Heart right ventricle (tissue), 16 donors: ENCODE results near the gene CD5L. TPM values are rescaled to one million over a fixed set of nuclear protein-coding genes. Genes with fewer than 3 reads are reported as not detected.

Source experiments
- ATAC-seq, 8 donors: fragments of 200-7000 bp; cut with Tn5 transposase; one replicate each; pipeline ENCODE4 v1.9.1; 2020; ENCODE audit warnings: mild to moderate bottlenecking in 8 of 8, moderate library complexity in 8 of 8, moderate number of reproducible peaks in 1 of 8
- DNase-seq, 2 donors: peaks; one replicate each; pipeline ENCODE4 v3.0.0-alpha.2; 2020
- H3K27ac ChIP-seq, 10 donors: fragments of 200-600 bp; sonication (generic) in 2 of 10; one replicate each; pipeline versions ENCODE4 v1.5.0 to v1.8.0; 2020 to 2022; ENCODE audit warnings: mild to moderate bottlenecking in 3 of 10
- H3K27me3 ChIP-seq, 7 donors: fragments of 200-600 bp; one replicate each; pipeline ENCODE4 v1.8.0; 2021 to 2022; ENCODE audit warnings: mild to moderate bottlenecking in 2 of 7
- H3K36me3 ChIP-seq, 9 donors: fragments of 200-600 bp; sonication (generic) in 1 of 9; one replicate each; pipeline versions ENCODE4 v1.5.0 to v1.8.0; 2020 to 2022; ENCODE audit warnings: mild to moderate bottlenecking in 2 of 9
- H3K4me1 ChIP-seq, 9 donors: fragments of 200-600 bp; sonication (generic) in 1 of 9; one replicate each; pipeline versions ENCODE4 v1.5.0 to v1.8.0; 2020 to 2022; ENCODE audit warnings: mild to moderate bottlenecking in 4 of 9
- H3K4me3 ChIP-seq, 10 donors: fragments of 200-600 bp; sonication (generic) in 2 of 10; one replicate each; pipeline versions ENCODE4 v1.5.0 to v1.8.0; 2020 to 2022; ENCODE audit warnings: mild to moderate bottlenecking in 7 of 10, moderate library complexity in 2 of 10
- H3K9me3 ChIP-seq, 11 donors: fragments of 200-600 bp in 10 of 11; sonication (generic) in 2 of 11; one replicate each; pipeline versions ENCODE4 v1.5.0 to v1.8.0; 2013 to 2022; ENCODE audit warnings: mild to moderate bottlenecking in 2 of 11, control low read depth in 1 of 11, moderate library complexity in 1 of 11
- CTCF ChIP-seq, 9 donors: fragments of 200-600 bp; sonication (generic) in 2 of 9; IDR thresholded peaks; one replicate each; pipeline versions ENCODE4 v1.5.0 to v1.8.0; 2021 to 2022; ENCODE audit warnings: antibody characterized with exemption in 9 of 9, mild to moderate bottlenecking in 5 of 9, moderate library complexity in 1 of 9
- WGBS, 2 donors: extraction: QIAGEN DNeasy Blood & Tissue Kit; methylation state at CpG; one replicate each; pipeline ENCODE4 v1.1.7; 2013; ENCODE audit warnings: inconsistent platforms in 1 of 2; 5-methylcytosine and 5-hydroxymethylcytosine counted together
- intact Hi-C, 10 donors: fragments of 100-400 bp; cut with DNase I; formaldehyde crosslinking; loops; one replicate each; pipeline versions ENCODE4 v1.11.1 to v1.14.2; 2022
- polyA plus RNA-seq, 2 donors: library from polyadenylated mRNA; stranded (reverse); fragments of 200-250 nt; gene quantifications; one replicate each; pipeline ENCODE4 v1.2.3, GENCODE V29; 2013
- total RNA-seq, 10 donors: library from RNA; stranded (reverse); fragmentation: NEBNext Ultra II Directional in 3 of 10; extraction: Animal tissue kit (Norgen Biotek cat#: 25700) in 3 of 10; gene quantifications; one replicate each; pipeline versions ENCODE4 v1.2.1 to v1.2.4, GENCODE V29; 2021 to 2023
- donor health status: Arrhythmogenic right ventricular cardiomyopathy.
- donor health status: ischemic (EF 13 %, LVEDD 7.1; RV severe dilation, severe dysfunction).
- donor health status: healthy with polysubstance abuse.
- donor health status: DM: no; HTN: yes; CAD: no.
- donor health status: DM: no; HTN: no; CAD: no.
- donor health status: ischemic (EF 25% LVEDD 6.9; RV normal size, moderate dysfunction).
- donor health status: ischemic (EF 25% LVEDD 5.7; RV mildly dilated, moderate dysfunction).
- donor health status: healthy.
- donor health status: DM: yes; HTN: yes; CAD: no.
- donor health status: Ischemic cardiomyopathy.
- donor health status: ischemic (EF 35%, LVEDD 5.7; RV mildly dilated, moderate dysfunction).
- donor health status: nonischemic (EF 11% LVEDD 7.7; RV severe dilation, severe dysfunction).
- donor health status: DM: yes; HTN: yes; CAD: no.
- donor health status: PGD.
- donor health status: ischemic (EF 29% LVEDD 5.4; RV normal size, mild dysfunction).
- donor health status: nonischemic (EF 23%, LVEDD 6.1; RV moderate dilation, normal function).

CD5L gene
- total and polyA plus RNA-seq, 12 donors = 0.01 to 4.8 (median 1.6) TPM; not detected in 3

GRCh38 chr1:157830887-157831286 is 10.7 kb downstream of the CD5L start:
- TF ChIP-seq CTCF (IDR thresholded peaks at IDR 0.05) = no peak
- intact Hi-C loops = no loop called here

GRCh38 chr1:157829711-157830110 is 11.9 kb downstream of the CD5L start:
- Histone ChIP-seq H3K36me3 (no peaks in the 10 kb centered on the region), H3K4me3 (no peak overlapping the region), H3K4me1 (no peaks in the 10 kb centered on the region), H3K27me3 (peaks cover 0 to 25% (median 0%) of the 10 kb centered on the region in 7 donors), H3K27ac (no peak overlapping the region), H3K9me3 (no peaks in the 10 kb centered on the region)
- no peak for ATAC-seq
- WGBS, 2 donors = 78 to 84% methylated on average over 3 of the region's 3 CpGs
- TF ChIP-seq CTCF (IDR thresholded peaks at IDR 0.05) = no peak
- DNase-seq = no peak
- intact Hi-C loops = no loop called here

More at GRCh38 chr1:157830887-157831286, 10.7 kb downstream of the CD5L start:
- WGBS, 2 donors = 82 to 98% methylated on average over 2 of the region's 2 CpGs
- Histone ChIP-seq H3K27me3 (peaks cover 0 to 18% (median under 1%) of the 10 kb centered on the region in 7 donors), H3K27ac (no peak overlapping the region), H3K36me3 (no peaks in the 10 kb centered on the region), H3K9me3 (no peaks in the 10 kb centered on the region), H3K4me3 (no peak overlapping the region), H3K4me1 (no peaks in the 10 kb centered on the region)
- no peak for ATAC-seq
- no peak for DNase-seq

- no peak for ATAC-seq
- Histone ChIP-seq H3K9me3 (no peaks in the 10 kb centered on the region), H3K4me3 (no peak overlapping the region), H3K27me3 (peaks cover 0 to 26% (median 0%) of the 10 kb centered on the region in 7 donors), H3K36me3 (no peaks in the 10 kb centered on the region), H3K27ac (no peak overlapping the region), H3K4me1 (no peaks in the 10 kb centered on the region)
- intact Hi-C loops = no loop called here
- TF ChIP-seq CTCF (IDR thresholded peaks at IDR 0.05) = no peak
- DNase-seq = no peak
Observed at GRCh38 chr1:157829210-157829609, 12.4 kb downstream of the CD5L start.

GRCh38 chr1:157820299-157820698 is 21.3 kb downstream of the CD5L start:
- DNase-seq (no peak), ATAC-seq (no peak)
- H3K36me3 ChIP-seq = no peaks in the 10 kb centered on the region
- peaks cover 0 to 14% (median 0%) of the 10 kb centered on the region in 7 donors for H3K27me3 ChIP-seq
- intact Hi-C loops = no loop called here
- peaks cover 0 to 2% (median 0%) of the 10 kb centered on the region in 11 donors for H3K9me3 ChIP-seq
- H3K27ac ChIP-seq = no peak overlapping the region
- H3K4me1 ChIP-seq = no peaks in the 10 kb centered on the region
- no peak for TF ChIP-seq CTCF (IDR thresholded peaks at IDR 0.05)
- 76 to 80% methylated on average over 2 of the region's 2 CpGs for WGBS, 2 donors
- H3K4me3 ChIP-seq = no peak overlapping the region
